Body of pancreas (tissue), 4 donors: Measurements from ENCODE around the gene TENM4.

ENCODE experiments used
- CTCF ChIP-seq, 7 experiments: fragments of 450-650 bp in 4 of 7; fragments of 200-600 bp in 3 of 7; sonication (generic) in 3 of 7; IDR thresholded peaks; one replicate each; pipeline ENCODE4 v1.5.1; 2016 to 2019; ENCODE audit warnings: antibody characterized with exemption in 7 of 7
- POLR2A ChIP-seq, 3 donors: fragments of 450-650 bp; IDR thresholded peaks; one replicate each; pipeline ENCODE4 v1.6.1; 2016; ENCODE audit warnings: antibody characterized with exemption in 3 of 3, mild to moderate bottlenecking in 2 of 3

GRCh38 chr11:79439886-79440570 is 802 bp downstream of the TENM4 start:
- no peak for TF ChIP-seq CTCF (IDR thresholded peaks at IDR 0.05)
- TF ChIP-seq POLR2A (IDR thresholded peaks at IDR 0.05) = no peak
